ENCODE results near the gene CDH4. TPM values are rescaled to one million over a fixed set of nuclear protein-coding genes. Genes with fewer than 3 reads are reported as not detected.

CDH4 gene
- total RNA-seq, 1 experiment from 2014 or later: 5.3 TPM

DNA sequence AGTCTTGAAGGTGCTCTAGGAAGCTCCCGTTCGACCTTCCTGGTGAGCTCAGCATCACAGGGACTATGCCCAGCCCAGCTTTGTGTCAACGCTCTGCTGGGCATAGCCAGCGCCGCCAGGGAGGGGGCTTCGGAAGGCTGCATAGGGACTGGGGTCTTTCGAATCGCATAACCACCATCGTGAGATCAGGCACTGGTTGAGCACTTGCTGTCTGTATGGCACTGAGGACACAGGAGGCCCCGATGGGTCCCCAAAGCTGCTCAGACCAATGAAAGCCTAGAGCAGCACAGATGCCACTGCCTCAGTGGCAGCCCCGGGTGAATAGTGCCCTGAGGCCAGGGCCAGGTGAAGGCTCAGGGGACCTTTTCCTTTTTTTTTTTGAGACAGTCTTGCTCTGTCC lies 716.9 kb downstream of the CDH4 start:
- ATAC-seq (no peak), DNase-seq (ENCODE audit: low spot score) (no peak)
- ChIA-PET CTCF (no interaction called here), POLR2A (no interaction called here)
- no peak overlapping the region for H3K27ac Mint-ChIP-seq
- peaks cover 9% of the 10 kb centered on the region for H3K4me1 Mint-ChIP-seq
- no peak overlapping the region for H3K4me3 Mint-ChIP-seq
- H3K9me3 Mint-ChIP-seq: peaks cover 4% of the 10 kb centered on the region
- H3K36me3 Mint-ChIP-seq: peaks cover 21% of the 10 kb centered on the region
- no peak for TF ChIP-seq JUN (CRISPR knock-in tag; IDR thresholded peaks at IDR 0.05)
- TF ChIP-seq E2F1 (CRISPR knock-in tag; IDR thresholded peaks at IDR 0.05): no peak
- H3K27me3 Mint-ChIP-seq (ENCODE audit: low read depth): no peaks in the 10 kb centered on the region

- TF ChIP-seq HMGXB4 (CRISPR knock-in tag; IDR thresholded peaks at IDR 0.05): no peak
- no peak for TF ChIP-seq JUN (CRISPR knock-in tag; IDR thresholded peaks at IDR 0.05)
- TF ChIP-seq EMX1 (CRISPR knock-in tag; IDR thresholded peaks at IDR 0.05): no peak
- TF ChIP-seq GTF2I (CRISPR knock-in tag; conservative IDR thresholded peaks at IDR 0.05): no peak
- no peak for TF ChIP-seq MYBL2 (CRISPR knock-in tag; IDR thresholded peaks at IDR 0.05)
- TF ChIP-seq AFF4 (CRISPR knock-in tag; IDR thresholded peaks at IDR 0.05; ENCODE audit: borderline replicate concordance): no peak
- ChIA-PET POLR2A (no interaction called here), CTCF (no interaction called here)
- peaks cover 9% of the 10 kb centered on the region for H3K4me1 Mint-ChIP-seq
- peaks cover 4% of the 10 kb centered on the region for H3K9me3 Mint-ChIP-seq
- no peaks in the 10 kb centered on the region for H3K27me3 Mint-ChIP-seq (ENCODE audit: low read depth)
- ATAC-seq: no peak
- no peak overlapping the region for H3K4me3 Mint-ChIP-seq
- DNase-seq (ENCODE audit: low spot score): no peak
- H3K27ac Mint-ChIP-seq: no peak overlapping the region
- H3K36me3 Mint-ChIP-seq: peaks cover 24% of the 10 kb centered on the region
These were observed 717.7 kb downstream of the CDH4 start for GRCh38 chr20:61969806-61970205.

GRCh38 chr20:61970357-61970756 lies 718.3 kb downstream of the CDH4 start:
- Mint-ChIP-seq H3K27ac (no peak overlapping the region), H3K9me3 (peaks cover 4% of the 10 kb centered on the region), H3K4me1 (peaks cover 9% of the 10 kb centered on the region), H3K4me3 (no peak overlapping the region), H3K36me3 (peaks cover 24% of the 10 kb centered on the region), H3K27me3 (ENCODE audit: low read depth) (no peaks in the 10 kb centered on the region)
- ChIA-PET POLR2A (no interaction called here), CTCF (no interaction called here)
- no peak for DNase-seq (ENCODE audit: low spot score)
- no peak for ATAC-seq
- TF ChIP-seq EMX1 (CRISPR knock-in tag; IDR thresholded peaks at IDR 0.05): no peak
- TF ChIP-seq, protein P1, sequence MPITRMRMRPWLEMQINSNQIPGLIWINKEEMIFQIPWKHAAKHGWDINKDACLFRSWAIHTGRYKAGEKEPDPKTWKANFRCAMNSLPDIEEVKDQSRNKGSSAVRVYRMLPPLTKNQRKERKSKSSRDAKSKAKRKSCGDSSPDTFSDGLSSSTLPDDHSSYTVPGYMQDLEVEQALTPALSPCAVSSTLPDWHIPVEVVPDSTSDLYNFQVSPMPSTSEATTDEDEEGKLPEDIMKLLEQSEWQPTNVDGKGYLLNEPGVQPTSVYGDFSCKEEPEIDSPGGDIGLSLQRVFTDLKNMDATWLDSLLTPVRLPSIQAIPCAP (CRISPR knock-in tag; IDR thresholded peaks at IDR 0.05): no peak
- TF ChIP-seq, protein P2, sequence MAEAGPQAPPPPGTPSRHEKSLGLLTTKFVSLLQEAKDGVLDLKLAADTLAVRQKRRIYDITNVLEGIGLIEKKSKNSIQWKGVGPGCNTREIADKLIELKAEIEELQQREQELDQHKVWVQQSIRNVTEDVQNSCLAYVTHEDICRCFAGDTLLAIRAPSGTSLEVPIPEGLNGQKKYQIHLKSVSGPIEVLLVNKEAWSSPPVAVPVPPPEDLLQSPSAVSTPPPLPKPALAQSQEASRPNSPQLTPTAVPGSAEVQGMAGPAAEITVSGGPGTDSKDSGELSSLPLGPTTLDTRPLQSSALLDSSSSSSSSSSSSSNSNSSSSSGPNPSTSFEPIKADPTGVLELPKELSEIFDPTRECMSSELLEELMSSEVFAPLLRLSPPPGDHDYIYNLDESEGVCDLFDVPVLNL (CRISPR knock-in tag; IDR thresholded peaks at IDR 0.05; ENCODE audit: borderline replicate concordance, low read depth): no peak
- TF ChIP-seq, protein P3, sequence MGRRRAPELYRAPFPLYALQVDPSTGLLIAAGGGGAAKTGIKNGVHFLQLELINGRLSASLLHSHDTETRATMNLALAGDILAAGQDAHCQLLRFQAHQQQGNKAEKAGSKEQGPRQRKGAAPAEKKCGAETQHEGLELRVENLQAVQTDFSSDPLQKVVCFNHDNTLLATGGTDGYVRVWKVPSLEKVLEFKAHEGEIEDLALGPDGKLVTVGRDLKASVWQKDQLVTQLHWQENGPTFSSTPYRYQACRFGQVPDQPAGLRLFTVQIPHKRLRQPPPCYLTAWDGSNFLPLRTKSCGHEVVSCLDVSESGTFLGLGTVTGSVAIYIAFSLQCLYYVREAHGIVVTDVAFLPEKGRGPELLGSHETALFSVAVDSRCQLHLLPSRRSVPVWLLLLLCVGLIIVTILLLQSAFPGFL (CRISPR knock-in tag; IDR thresholded peaks at IDR 0.05; ENCODE audit: borderline replicate concordance): no peak
- TF ChIP-seq ARID4B (CRISPR knock-in tag; IDR thresholded peaks at IDR 0.05; ENCODE audit: borderline replicate concordance): no peak
- TF ChIP-seq AFF4 (CRISPR knock-in tag; IDR thresholded peaks at IDR 0.05; ENCODE audit: borderline replicate concordance): no peak
